Measurements from ENCODE around the gene MYMK.
A peak's percentile ranks its signal among the peaks of the same experiment; 100 is the strongest.

Gene MYMK

GRCh38 chr9:133478851-133479711, 45.7 kb downstream of the MYMK start, which contains the start of gene SLC2A6:
SLC2A6 (minus strand) TSS chr9:133479099; CDS start chr9:133479059, 40 bp downstream.
- DNase-seq: peak; percentile 69

- peak; percentile 12 for DNase-seq
Measured at GRCh38 chr9:133477992-133478850, 46.5 kb downstream of the MYMK start.

DNA sequence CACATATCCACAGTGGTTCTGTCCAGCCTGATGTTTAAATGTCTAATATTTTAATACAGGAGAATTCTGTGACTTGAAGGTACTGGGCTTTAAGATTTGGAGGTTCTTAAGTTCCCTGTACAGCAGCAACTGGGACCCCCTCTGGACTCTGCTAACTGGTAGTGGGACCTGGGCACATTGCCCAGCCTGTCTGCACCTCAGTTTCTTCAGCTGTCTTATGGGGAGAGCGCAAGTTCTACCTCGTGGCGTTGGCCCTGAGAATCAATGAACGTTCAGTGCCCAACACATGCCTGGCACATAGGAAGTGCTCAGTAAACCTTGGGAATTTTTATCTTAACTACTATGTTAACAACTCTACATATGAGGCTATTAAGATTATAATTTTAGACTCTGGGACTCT, 47.3 kb downstream of the MYMK start:
- DNase-seq: no peak

GRCh38 chr9:133476941-133477340, 47.8 kb downstream of the MYMK start:
- DNase-seq: no peak

DNA sequence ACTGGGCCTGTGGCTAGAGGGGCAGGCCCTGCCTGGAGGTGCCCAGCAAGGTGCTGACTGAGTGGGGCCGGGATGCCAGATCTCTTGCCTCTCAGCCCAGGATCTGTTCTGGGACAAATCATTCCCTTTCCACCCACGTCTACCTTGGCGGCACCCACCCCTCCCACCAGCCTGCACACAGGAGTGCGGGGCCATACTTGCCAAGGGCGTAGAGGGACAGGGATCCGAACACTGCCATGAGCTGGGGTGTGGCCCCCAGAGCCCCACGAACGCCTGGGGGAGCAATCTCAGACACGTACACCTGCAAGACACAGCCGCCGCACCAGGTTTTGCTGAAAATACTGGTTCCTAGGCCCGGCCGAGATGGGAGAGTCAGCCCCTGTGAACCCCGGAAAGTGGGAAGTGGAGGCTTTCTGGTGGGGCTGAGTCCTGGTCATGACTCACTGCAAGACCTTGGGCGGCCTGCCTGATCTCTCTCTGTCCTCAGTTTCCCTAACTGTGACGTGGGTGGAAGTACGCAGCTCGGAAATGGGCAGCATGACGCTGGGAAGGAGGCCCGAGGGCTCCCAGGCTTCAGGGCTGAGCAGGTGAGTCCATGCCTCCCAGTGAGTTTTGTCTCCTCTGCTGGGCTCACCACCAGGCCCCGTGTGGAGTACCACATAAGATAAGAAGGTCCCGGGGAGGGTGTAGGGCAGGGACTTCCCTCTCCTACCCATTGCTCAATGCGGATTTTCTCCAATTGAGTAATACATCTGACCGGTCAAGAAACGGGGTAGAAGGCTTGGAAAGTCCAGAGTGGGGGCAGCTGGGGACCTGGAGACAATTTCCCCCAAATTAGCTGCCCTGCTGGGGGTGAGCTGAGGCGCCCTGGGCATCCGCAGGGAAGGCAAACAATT, 48.5 kb downstream of the MYMK start:
- peak; percentile 14 for DNase-seq

- no peak for DNase-seq
Measured at GRCh38 chr9:133475292-133476012, 49.3 kb downstream of the MYMK start.

DNA sequence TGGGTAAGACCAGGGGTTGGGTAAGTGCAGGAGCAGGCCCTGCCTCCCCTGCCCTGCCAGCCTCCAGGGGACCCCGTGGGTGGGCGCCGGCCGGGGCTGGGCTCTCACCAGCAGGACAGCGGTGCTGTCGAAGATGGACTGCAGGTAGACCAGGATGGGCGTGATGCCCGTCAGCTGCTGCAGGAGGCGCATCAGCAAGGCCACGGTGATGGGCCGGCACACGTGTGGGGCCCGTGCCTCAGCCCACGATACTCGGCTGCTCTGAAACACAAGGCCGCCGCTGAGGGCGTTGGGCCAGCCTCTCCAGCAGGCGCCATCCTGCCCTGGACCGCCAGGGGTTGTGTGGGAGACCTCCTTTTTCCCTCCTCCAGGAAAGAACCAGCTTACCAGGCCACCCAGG, 49.9 kb downstream of the MYMK start:
- no peak for DNase-seq

DNA sequence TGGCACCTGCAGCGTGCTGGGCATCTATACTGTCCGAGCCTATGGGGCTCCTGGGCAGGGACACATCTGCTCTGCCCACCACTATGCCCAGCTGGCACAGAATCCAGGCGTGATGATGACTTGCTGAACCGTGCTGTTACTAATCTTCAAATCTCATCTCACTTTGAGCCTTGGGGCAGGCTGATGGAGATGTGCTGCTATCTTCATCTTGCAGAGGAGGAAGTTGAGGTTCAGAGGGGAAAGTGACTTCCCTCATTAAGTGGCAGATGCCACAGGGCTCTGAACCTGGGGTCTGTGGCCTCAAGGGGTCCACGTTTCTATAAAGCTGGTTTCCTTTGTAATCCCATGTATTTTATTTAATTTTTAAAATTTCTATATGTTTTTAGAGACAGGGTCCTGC, 50.5 kb downstream of the MYMK start:
- no peak for DNase-seq

- DNase-seq: no peak
Measured at GRCh38 chr9:133473743-133474142, 51.0 kb downstream of the MYMK start.

DNA sequence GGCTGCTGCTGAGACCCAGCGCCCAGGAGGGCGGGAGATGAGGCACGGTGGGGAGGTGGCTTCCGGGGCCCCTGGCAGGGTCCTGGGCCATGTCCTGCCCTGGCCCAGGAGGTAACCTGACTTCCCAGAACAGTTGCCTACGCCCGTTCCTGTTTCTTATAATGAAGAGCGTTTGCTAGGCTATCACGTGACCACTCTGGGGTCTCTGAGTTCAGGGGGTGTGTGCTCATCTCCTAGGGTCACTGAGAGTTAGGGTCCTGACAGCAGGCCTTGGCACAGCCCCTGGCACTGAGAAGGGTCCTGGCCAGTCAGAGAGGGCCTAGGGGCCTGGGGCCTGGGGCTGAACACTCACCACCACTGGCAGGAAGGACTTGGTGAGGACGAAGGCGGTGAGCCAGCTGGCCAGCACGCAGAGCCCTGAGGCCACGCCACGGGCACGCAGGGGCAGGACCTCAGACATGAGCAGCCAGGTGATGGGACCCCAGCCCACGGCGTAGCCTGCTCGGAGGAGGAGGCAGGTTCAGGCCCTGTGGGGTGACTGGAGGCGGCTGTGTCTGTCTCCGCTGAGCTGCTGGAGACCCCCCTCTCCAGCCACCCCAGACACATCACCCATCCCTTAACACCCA, 51.9 kb downstream of the MYMK start:
- no peak for DNase-seq

GRCh38 chr9:133472277-133472645, 52.5 kb downstream of the MYMK start:
- no peak for DNase-seq

DNA sequence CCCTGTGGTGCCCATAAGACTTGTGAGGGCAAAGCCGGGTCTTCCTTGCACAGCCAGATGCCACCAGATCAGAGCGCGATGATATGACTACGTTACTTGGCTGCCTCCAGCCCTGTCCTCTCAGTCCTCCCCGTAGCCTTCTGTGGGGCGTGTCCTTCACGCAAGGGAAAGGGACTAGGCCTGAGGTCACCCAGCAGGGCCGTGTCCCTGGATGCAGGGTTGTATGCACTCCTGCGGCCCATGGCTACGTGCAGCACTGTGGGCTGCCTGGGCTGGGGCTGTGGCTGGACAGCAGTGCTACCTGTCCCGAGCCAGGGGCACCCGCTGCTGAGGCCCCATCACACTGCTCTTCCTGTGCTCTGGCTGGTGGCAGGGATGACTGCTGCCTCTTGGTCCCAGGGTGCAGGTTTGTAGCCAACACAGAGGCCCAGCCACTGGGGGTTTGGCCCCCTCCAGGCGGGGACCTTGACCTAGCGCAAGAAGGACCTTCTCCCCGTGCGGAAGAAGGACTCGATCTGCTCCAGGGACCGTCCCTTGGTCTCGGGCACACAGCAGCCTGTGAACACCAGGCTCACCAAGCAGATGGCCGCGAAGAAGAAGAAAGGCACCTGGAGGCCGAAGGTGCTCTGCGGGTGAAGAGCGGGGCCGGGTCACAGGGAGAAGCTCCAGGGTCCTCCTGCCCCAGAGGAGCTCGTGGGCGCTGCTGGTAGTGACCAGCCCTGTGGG, 53.0 kb downstream of the MYMK start:
- no peak for DNase-seq

- no peak for DNase-seq
Measured at GRCh38 chr9:133470988-133471387, 53.8 kb downstream of the MYMK start.

GRCh38 chr9:133470427-133470924, 54.3 kb downstream of the MYMK start:
- no peak for DNase-seq

- DNase-seq: no peak
Measured at GRCh38 chr9:133468777-133469421, 55.9 kb downstream of the MYMK start.

DNA sequence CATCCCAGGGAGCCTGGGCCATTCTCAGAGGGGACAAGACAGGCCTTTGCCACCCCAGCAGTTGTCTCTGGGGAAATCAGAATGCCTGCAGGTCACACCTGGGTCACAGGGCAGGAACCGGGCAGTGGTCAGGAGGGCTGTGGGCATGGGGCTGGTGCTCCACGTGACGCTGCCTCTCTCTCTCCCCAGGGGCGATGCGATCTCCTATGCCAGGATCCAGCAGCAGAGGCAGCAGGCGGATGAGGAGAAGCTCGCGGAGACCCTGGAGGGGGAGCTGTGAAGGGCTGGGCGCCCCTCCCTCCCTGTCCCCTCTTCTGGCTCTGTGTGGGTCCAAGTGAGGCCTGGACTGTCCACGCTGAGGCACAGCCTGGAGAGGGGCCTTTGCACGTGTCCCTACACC, 56.4 kb downstream of the MYMK start:
- no peak for DNase-seq

- DNase-seq: no peak
Measured at GRCh38 chr9:133467101-133467500, 57.7 kb downstream of the MYMK start.

DNA sequence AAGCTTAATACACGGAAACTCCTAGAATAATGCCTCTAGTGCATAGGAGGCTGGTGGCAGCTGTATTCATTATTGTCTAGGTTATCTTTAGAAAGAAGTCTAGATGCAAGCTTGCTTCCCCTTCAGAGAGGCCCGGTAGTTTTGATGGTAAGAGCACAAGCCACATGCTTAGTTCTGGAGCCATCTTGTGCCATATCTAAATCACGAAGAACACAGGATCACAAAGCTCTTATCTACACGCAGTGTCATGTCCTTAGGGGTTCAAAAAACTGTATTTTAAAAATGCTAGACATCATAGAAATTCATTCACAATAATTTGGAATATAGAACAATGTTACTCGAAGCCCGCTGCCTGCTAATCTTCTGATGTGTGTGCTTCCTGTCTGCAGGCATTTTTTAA, 58.8 kb downstream of the MYMK start:
- no peak for DNase-seq

- DNase-seq: no peak
Measured at GRCh38 chr9:133464638-133465037, 60.1 kb downstream of the MYMK start.

Measured in CD4-positive, alpha-beta T cell treated with Interleukin-4 for 4 hours (primary cell).